Measurements from ENCODE around the gene MAP2K5.

Gene MAP2K5

GRCh38 chr15:67736810-67737209 lies 194.3 kb downstream of the MAP2K5 start (continued):
- TF ChIP-seq ZBTB11 (tag by site-specific recombination; conservative IDR thresholded peaks at IDR 0.05; ENCODE audit: low read depth) (no peak), ZSCAN30 (tag by site-specific recombination; IDR thresholded peaks at IDR 0.05) (no peak), ZNF473 (tag by site-specific recombination; IDR thresholded peaks at IDR 0.05) (no peak), ZNF202 (tag by site-specific recombination; IDR thresholded peaks at IDR 0.05; ENCODE audit: borderline replicate concordance) (no peak), ZNF776 (tag by site-specific recombination; IDR thresholded peaks at IDR 0.05; ENCODE audit: borderline replicate concordance) (no peak), ZNF596 (tag by site-specific recombination; IDR thresholded peaks at IDR 0.05) (no peak), ZNF580 (tag by site-specific recombination; IDR thresholded peaks at IDR 0.05) (no peak), ZBTB7A (tag by site-specific recombination; IDR thresholded peaks at IDR 0.05; ENCODE audit: low read depth) (no peak), SETDB1 (IDR thresholded peaks at IDR 0.05; ENCODE audit: insufficient read length, low read length) (no peak), ZNF157 (tag by site-specific recombination; IDR thresholded peaks at IDR 0.05) (no peak), ZNF585B (tag by site-specific recombination; IDR thresholded peaks at IDR 0.05) (no peak), ZBTB17 (tag by site-specific recombination; IDR thresholded peaks at IDR 0.05) (peak; percentile 89), SP7 (tag by site-specific recombination; IDR thresholded peaks at IDR 0.05) (peak; percentile 53), PRDM10 (tag by site-specific recombination; IDR thresholded peaks at IDR 0.05) (peak; percentile 49), ZNF266 (tag by site-specific recombination; IDR thresholded peaks at IDR 0.05; ENCODE audit: low read depth) (no peak), ZNF341 (tag by site-specific recombination; IDR thresholded peaks at IDR 0.05; ENCODE audit: low read depth) (no peak), SP3 (tag by site-specific recombination; IDR thresholded peaks at IDR 0.05) (no peak), RBAK (tag by site-specific recombination; IDR thresholded peaks at IDR 0.05) (no peak), PBX3 (CRISPR knock-in tag; IDR thresholded peaks at IDR 0.05) (no peak), ZNF155 (tag by site-specific recombination; IDR thresholded peaks at IDR 0.05) (no peak), GLIS1 (tag by site-specific recombination; IDR thresholded peaks at IDR 0.05) (no peak), ZFHX2 (tag by site-specific recombination; conservative IDR thresholded peaks at IDR 0.05) (peak; percentile 59), ZFP37 (tag by site-specific recombination; IDR thresholded peaks at IDR 0.05) (no peak), ZNF518A (tag by site-specific recombination; conservative IDR thresholded peaks at IDR 0.05; ENCODE audit: low read depth) (no peak), ZNF174 (tag by site-specific recombination; IDR thresholded peaks at IDR 0.05) (no peak), ZNF777 (tag by site-specific recombination; IDR thresholded peaks at IDR 0.05; ENCODE audit: borderline replicate concordance) (no peak)
